ENCODE data around the gene THBS4.

GRCh38 chr5:79990205-79990597 lies 44.9 kb upstream of the THBS4 start:
- TF ChIP-seq EZH2phosphoT487 (IDR thresholded peaks at IDR 0.05; ENCODE audit: insufficient read depth, low read depth) (no peak), EZH2 (IDR thresholded peaks at IDR 0.05; ENCODE audit: insufficient read depth, poor library complexity, severe bottlenecking) (no peak)
